GM12878 (cell line): ENCODE measurements around the gene SYK. TPM values are rescaled to one million over a fixed set of nuclear protein-coding genes. Genes with fewer than 3 reads are reported as not detected.
A peak's percentile ranks its signal among the peaks of the same experiment; 100 is the strongest.

ENCODE experiments used
- ETV6 ChIP-seq, 2 experiments: fragments of 450-650 bp in 1 of 2; IDR thresholded peaks in 1 of 2; conservative IDR thresholded peaks in 1 of 2; 2 replicates each; pipeline ENCODE4 v1.6.1; 2014; ENCODE audit warnings: antibody characterized with exemption in 1 of 2, borderline replicate concordance in 1 of 2, low read depth in 1 of 2, mild to moderate bottlenecking in 1 of 2, moderate library complexity in 1 of 2
- FOXK2 ChIP-seq: fragments of 450-650 bp; IDR thresholded peaks from 2 replicates; pipeline ENCODE4 v1.6.1; 2017; ENCODE audit warnings: mild to moderate bottlenecking, moderate library complexity
- HCFC1 ChIP-seq: fragments of 150-350 bp; IDR thresholded peaks from 2 replicates; pipeline ENCODE4 v1.6.1; 2014; ENCODE audit warnings: low read length
- KAT2A ChIP-seq: conservative IDR thresholded peaks from 2 replicates; pipeline ENCODE4 v1.6.1; 2011; ENCODE audit warnings: low read depth, low read length; ENCODE audit not compliant: control insufficient read depth
- MLLT1 ChIP-seq: fragments of 450-650 bp; IDR thresholded peaks from 2 replicates; pipeline ENCODE4 v1.6.1; 2016; ENCODE audit warnings: mild to moderate bottlenecking
- NFIC ChIP-seq: IDR thresholded peaks from 2 replicates; pipeline ENCODE4 v1.6.1; 2012; ENCODE audit warnings: low read depth, mild to moderate bottlenecking, inconsistent platforms, low read length, moderate library complexity
- PAX8 ChIP-seq: fragments of 450-650 bp; IDR thresholded peaks from 2 replicates; pipeline ENCODE4 v1.6.1; 2017; ENCODE audit warnings: mild to moderate bottlenecking, moderate library complexity
- PBX3 ChIP-seq: IDR thresholded peaks from 2 replicates; pipeline ENCODE4 v1.6.1; 2011; ENCODE audit warnings: mild to moderate bottlenecking, low read depth, low read length, moderate library complexity; ENCODE audit not compliant: insufficient replicate concordance
- POU2F2 ChIP-seq: IDR thresholded peaks from 3 replicates; pipeline ENCODE4 v1.6.1; 2011; ENCODE audit warnings: low read depth, mild to moderate bottlenecking, low read length, borderline replicate concordance
- PRDM15 ChIP-seq: fragments of 450-650 bp; formaldehyde crosslinking; IDR thresholded peaks from 2 replicates; pipeline ENCODE4 v1.4.0; 2020; ENCODE audit warnings: mild to moderate bottlenecking, moderate library complexity
- RCOR1 ChIP-seq: conservative IDR thresholded peaks from 2 replicates; pipeline ENCODE4 v1.6.1; 2012; ENCODE audit warnings: low read depth, low read length, improper control_type of control experiment
- SMC3 ChIP-seq: IDR thresholded peaks from 2 replicates; pipeline ENCODE4 v1.6.1; 2011; ENCODE audit warnings: low read length, improper control_type of control experiment, borderline replicate concordance
- STAT3 ChIP-seq: IDR thresholded peaks from 2 replicates; pipeline ENCODE4 v1.6.1; 2011; ENCODE audit warnings: low read depth, low read length, improper control_type of control experiment
- TARDBP ChIP-seq: IDR thresholded peaks from 2 replicates; pipeline ENCODE4 v1.6.1; 2016; ENCODE audit warnings: borderline replicate concordance
- TBL1XR1 ChIP-seq: IDR thresholded peaks from 2 replicates; pipeline ENCODE4 v1.6.1; 2012; ENCODE audit warnings: low read depth, low read length, improper control_type of control experiment
- YY1 ChIP-seq: IDR thresholded peaks from 2 replicates; pipeline ENCODE4 v1.6.1; 2011; ENCODE audit warnings: low read depth, mild to moderate bottlenecking, low read length
- ZBED1 ChIP-seq: IDR thresholded peaks from 2 replicates; pipeline ENCODE4 v1.6.1; 2016; ENCODE audit warnings: borderline replicate concordance
- ZNF274 ChIP-seq: IDR thresholded peaks from one replicate; pipeline ENCODE4 v1.8.0; 2011; ENCODE audit not compliant: insufficient read length, insufficient read depth
- polyA plus RNA-seq, 11 experiments: library from polyadenylated mRNA; depleted of rRNA in 4 of 11; unstranded in 6 of 11; stranded (reverse) in 5 of 11; fragments of >200 nt; fragmentation: Nextera tagmentation in 4 of 11; fragmentation: Illumina TruSeq in 1 of 11; extraction: Ambion mirVana in 4 of 11; extraction: Trizol in 1 of 11; gene quantifications; 1 replicate in 1 of 11; 2 replicates in 10 of 11; pipeline versions ENCODE4 v1.2.1 to v1.2.3, GENCODE V29; 2011 to 2016; ENCODE audit warnings: inconsistent platforms in 2 of 11, missing spikeins in 2 of 11, low read depth in 1 of 11
- total RNA-seq, 4 experiments: library from RNA; depleted of rRNA in 3 of 4; stranded (reverse); fragments of >200 nt in 3 of 4; fragmentation: Illumina TruSeq in 1 of 4; extraction: Trizol in 1 of 4; gene quantifications; 2 replicates each; pipeline versions ENCODE4 v1.2.1 to v1.2.3, GENCODE V29; 2013 to 2021
- TF ChIP-seq, protein P1 (sequence below), 3 experiments: IDR thresholded peaks in 2 of 3; conservative IDR thresholded peaks in 1 of 3; 2 replicates each; pipeline ENCODE4 v1.5.1; 2011; ENCODE audit warnings: low read depth in 3 of 3, low read length in 3 of 3, mild to moderate bottlenecking in 3 of 3, control low read depth in 2 of 3, moderate library complexity in 2 of 3, inconsistent platforms in 1 of 3, mixed read lengths in 1 of 3; ENCODE audit not compliant: control insufficient read depth in 2 of 3, insufficient read depth in 1 of 3; ENCODE audit errors: extremely low read depth in 1 of 3

Gene SYK
- total and polyA plus RNA-seq, 10 of the 15 experiments (the other 5 are each of a cell fraction or from before 2014, with no cell fraction given): 6.5 to 135 (median 68.8) TPM

- TF ChIP-seq ETV6 (conservative IDR thresholded peaks at IDR 0.05 in 1 of 2, IDR thresholded peaks at IDR 0.05 in 1 of 2; ENCODE audit: borderline replicate concordance in 1 of 2, low read depth in 1 of 2) (no peak), PAX8 (no peak), RCOR1 (no peak), KAT2A (no peak), ZNF274 (no peak), PRDM15 (CRISPR knock-in tag) (no peak), FOXK2 (no peak), PBX3 (no peak), HCFC1 (no peak), TBL1XR1 (no peak), TARDBP (no peak), MLLT1 (no peak), YY1 (0 out of 2 replicates have a peak, but pooled peaks have one; percentile 13), STAT3 (no peak), NFIC (no peak), SMC3 (peak; percentile 34; the same call in 1 of the 2 replicates), ZBED1 (no peak), POU2F2 (peak; percentile 39; the same call in 1 of the 3 replicates)
- TF ChIP-seq, protein P1, sequence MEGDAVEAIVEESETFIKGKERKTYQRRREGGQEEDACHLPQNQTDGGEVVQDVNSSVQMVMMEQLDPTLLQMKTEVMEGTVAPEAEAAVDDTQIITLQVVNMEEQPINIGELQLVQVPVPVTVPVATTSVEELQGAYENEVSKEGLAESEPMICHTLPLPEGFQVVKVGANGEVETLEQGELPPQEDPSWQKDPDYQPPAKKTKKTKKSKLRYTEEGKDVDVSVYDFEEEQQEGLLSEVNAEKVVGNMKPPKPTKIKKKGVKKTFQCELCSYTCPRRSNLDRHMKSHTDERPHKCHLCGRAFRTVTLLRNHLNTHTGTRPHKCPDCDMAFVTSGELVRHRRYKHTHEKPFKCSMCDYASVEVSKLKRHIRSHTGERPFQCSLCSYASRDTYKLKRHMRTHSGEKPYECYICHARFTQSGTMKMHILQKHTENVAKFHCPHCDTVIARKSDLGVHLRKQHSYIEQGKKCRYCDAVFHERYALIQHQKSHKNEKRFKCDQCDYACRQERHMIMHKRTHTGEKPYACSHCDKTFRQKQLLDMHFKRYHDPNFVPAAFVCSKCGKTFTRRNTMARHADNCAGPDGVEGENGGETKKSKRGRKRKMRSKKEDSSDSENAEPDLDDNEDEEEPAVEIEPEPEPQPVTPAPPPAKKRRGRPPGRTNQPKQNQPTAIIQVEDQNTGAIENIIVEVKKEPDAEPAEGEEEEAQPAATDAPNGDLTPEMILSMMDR (IDR thresholded peaks at IDR 0.05 in 2 of 3, conservative IDR thresholded peaks at IDR 0.05 in 1 of 3; ENCODE audit: control insufficient read depth in 2 of 3, extremely low read depth in 1 of 3, insufficient read depth in 1 of 3, low read depth in 3 of 3, low read length in 3 of 3): peak; percentile 39 to 44 (median 42); a peak in 5 of 6 replicates
Measured at GRCh38 chr9:90773617-90774016, 28.0 kb upstream of the SYK start (continued).
